ENCODE data around the gene OCA2.

GRCh38 chr15:28013480-28013879 is 85.6 kb downstream of the OCA2 start:
- TF ChIP-seq CTCF (conservative IDR thresholded peaks at IDR 0.05; ENCODE audit: low read depth, low read length) (no peak), ELK1 (IDR thresholded peaks at IDR 0.05; ENCODE audit: borderline replicate concordance, low read depth, low read length) (no peak), RCOR1 (IDR thresholded peaks at IDR 0.05; ENCODE audit: insufficient replicate concordance, low read length) (no peak), RFX5 (IDR thresholded peaks at IDR 0.05; ENCODE audit: low read depth, low read length) (no peak)

Measured in IMR-90 (cell line).